GM18499 (cell line): Measurements from ENCODE around the gene PIP4K2C.

Experiments
- ATAC-seq: cut with Tn5 transposase; IDR thresholded peaks from one replicate; pipeline ENCODE4 v1.9.1; 2021; ENCODE audit warnings: moderate number of reproducible peaks; ENCODE audit not compliant: insufficient read depth, unreplicated experiment

Gene PIP4K2C

GRCh38 chr12:57619434-57620244, 28.6 kb downstream of the PIP4K2C start:
- ATAC-seq: no peak

- no peak for ATAC-seq
Measured at GRCh38 chr12:57620245-57620935, 29.4 kb downstream of the PIP4K2C start.

- ATAC-seq: no peak
Measured at GRCh38 chr12:57620936-57621496, 30.0 kb downstream of the PIP4K2C start.

GRCh38 chr12:57621497-57622292, 30.7 kb downstream of the PIP4K2C start:
- no peak for ATAC-seq

GRCh38 chr12:57622293-57623245, 31.6 kb downstream of the PIP4K2C start:
- no peak for ATAC-seq

- ATAC-seq: no peak
Measured at GRCh38 chr12:57623385-57623784, 32.4 kb downstream of the PIP4K2C start.

- ATAC-seq: no peak
Measured at GRCh38 chr12:57623811-57624390, 32.9 kb downstream of the PIP4K2C start.

- ATAC-seq: no peak
Measured at GRCh38 chr12:57624441-57625220, 33.6 kb downstream of the PIP4K2C start.

GRCh38 chr12:57625261-57626032, 34.5 kb downstream of the PIP4K2C start:
- no peak for ATAC-seq

GRCh38 chr12:57626111-57626920, 35.3 kb downstream of the PIP4K2C start:
- no peak for ATAC-seq

GRCh38 chr12:57626921-57627445, 36.0 kb downstream of the PIP4K2C start:
- no peak for ATAC-seq

GRCh38 chr12:57627501-57628279, 36.7 kb downstream of the PIP4K2C start:
- no peak for ATAC-seq

GRCh38 chr12:57628280-57629191, 37.5 kb downstream of the PIP4K2C start:
- no peak for ATAC-seq

- ATAC-seq: no peak
Measured at GRCh38 chr12:57629897-57630471, 39.0 kb downstream of the PIP4K2C start.
